HCEC 1CT (cell line): ENCODE measurements around the gene MAS1.

Experiments used
- DNase-seq: peaks from one replicate; pipeline ENCODE4 v3.0.0-alpha.2; 2017

Gene MAS1

GRCh38 chr6:159884720-159885119 is 6.1 kb upstream of the MAS1 start:
- DNase-seq, result no peak

GRCh38 chr6:159886270-159886669 is 4.5 kb upstream of the MAS1 start:
- no peak for DNase-seq

GRCh38 chr6:159887146-159887545 is 3.6 kb upstream of the MAS1 start:
- no peak for DNase-seq

GRCh38 chr6:159887761-159888160 is 3.0 kb upstream of the MAS1 start:
- DNase-seq, result no peak

GRCh38 chr6:159890201-159890600 is 587 bp upstream of the MAS1 start:
- no peak for DNase-seq

GRCh38 chr6:159892053-159892452 is 1.3 kb downstream of the MAS1 start:
- no peak for DNase-seq

GRCh38 chr6:159893064-159893463 is 2.3 kb downstream of the MAS1 start:
- DNase-seq, result no peak

GRCh38 chr6:159894991-159895390 is 4.2 kb downstream of the MAS1 start:
- DNase-seq, result no peak

GRCh38 chr6:159897603-159898002 is 6.8 kb downstream of the MAS1 start:
- DNase-seq, result no peak

GRCh38 chr6:159898519-159898918 is 7.7 kb downstream of the MAS1 start:
- no peak for DNase-seq

GRCh38 chr6:159899994-159900745 is 9.4 kb downstream of the MAS1 start:
- DNase-seq, result peak; percentile 95

GRCh38 chr6:159902620-159903019 is 11.8 kb downstream of the MAS1 start:
- no peak for DNase-seq

GRCh38 chr6:159904497-159904911 is 13.7 kb downstream of the MAS1 start:
- DNase-seq, result no peak

- no peak for DNase-seq
Measured at GRCh38 chr6:159906400-159906799, 15.6 kb downstream of the MAS1 start.

- peak; percentile 54 for DNase-seq
Measured at GRCh38 chr6:159908535-159908934, 17.7 kb downstream of the MAS1 start.

GRCh38 chr6:159908979-159909378 is 18.2 kb downstream of the MAS1 start:
- no peak for DNase-seq

GRCh38 chr6:159910342-159910741 is 19.6 kb downstream of the MAS1 start:
- no peak for DNase-seq

- DNase-seq, result no peak
Measured at GRCh38 chr6:159913375-159913774, 22.6 kb downstream of the MAS1 start.

GRCh38 chr6:159913862-159914564 is 23.2 kb downstream of the MAS1 start:
- no peak for DNase-seq

GRCh38 chr6:159914565-159914923 is 23.8 kb downstream of the MAS1 start:
- no peak for DNase-seq

GRCh38 chr6:159915397-159915796 is 24.6 kb downstream of the MAS1 start:
- DNase-seq, result no peak

GRCh38 chr6:159916237-159916636 is 25.4 kb downstream of the MAS1 start:
- DNase-seq, result no peak

- DNase-seq, result no peak
Measured at GRCh38 chr6:159916752-159917151, 26.0 kb downstream of the MAS1 start.

- DNase-seq, result peak; percentile 53
Measured at GRCh38 chr6:159919011-159919511, 28.3 kb downstream of the MAS1 start.
